ENCODE data around the gene NSMF. TPM values are rescaled to one million over a fixed set of nuclear protein-coding genes. Genes with fewer than 3 reads are reported as not detected.

Gene NSMF
- total and polyA plus RNA-seq, 10 of the 15 experiments (the other 5 are each of a cell fraction or from before 2014, with no cell fraction given) = 0.13 to 44.3 (median 13.4) TPM

- Histone ChIP-seq H3K27ac (ENCODE audit: control insufficient read depth, insufficient read depth) (no peak overlapping the region), H3K9me3 (replicated peaks; ENCODE audit: control insufficient read depth, insufficient read depth, low read length) (no peaks in the 10 kb centered on the region; the same call in 2 of the 3 replicates), H3K79me2 (ENCODE audit: control insufficient read depth, insufficient read depth, low read length) (no peaks in the 10 kb centered on the region), H4K20me1 (ENCODE audit: control insufficient read depth, insufficient read depth) (no peaks in the 10 kb centered on the region), H3K27me3 (replicated peaks in 1 of 2; ENCODE audit: control insufficient read depth in 2 of 2, insufficient read depth in 2 of 2, low read length in 1 of 2) (no peaks in the 10 kb centered on the region), H3K4me1 (ENCODE audit: control insufficient read depth, insufficient read depth, low read length) (no peaks in the 10 kb centered on the region), H3K9ac (ENCODE audit: control insufficient read depth, insufficient read depth, low read length) (no peak overlapping the region), H3K36me3 (ENCODE audit: control insufficient read depth in 2 of 2, insufficient read depth in 2 of 2, low read length in 1 of 2) (no peaks in the 10 kb centered on the region), H2AFZ (ENCODE audit: control insufficient read depth, low read depth, low read length) (no peak overlapping the region), H3K4me2 (ENCODE audit: control insufficient read depth, insufficient read depth) (no peak overlapping the region), H3K4me3 (no peak overlapping the region)
- intact Hi-C loops (cut with micrococcal nuclease; ENCODE audit: unreplicated experiment) = no loop called here
- in situ Hi-C loops (cut with MboI) = no loop called here
- TF ChIP-seq KAT2A (conservative IDR thresholded peaks at IDR 0.05; ENCODE audit: control insufficient read depth, low read depth, low read length) = no peak
- TF ChIP-seq FOXK2 (IDR thresholded peaks at IDR 0.05) = no peak
- TF ChIP-seq BRCA1 (IDR thresholded peaks at IDR 0.05; ENCODE audit: low read depth, low read length) = no peak
- CTCF ChIA-PET = no interaction called here
- no peak for ATAC-seq
- RAD21 ChIA-PET (ENCODE audit: unreplicated experiment) = no interaction called here
- BruUV-seq (replicated peaks) = no TSS peak
- SMC1A ChIA-PET (ENCODE audit: uncharacterized antibody, unreplicated experiment) = no interaction called here
- FAIRE-seq = no peak
- POLR2A ChIA-PET = no interaction called here
- no peak for DNase-seq (ENCODE audit: low read depth, low spot score)
- WGBS (ENCODE audit: insufficient coverage, insufficient replicate concordance, low lambda C conversion rate, missing lambda C conversion rate) = 66% methylated on average over 13 of the region's 16 CpGs
These were observed 40.3 kb upstream of the NSMF start for GRCh38 chr9:137499416-137499815.

- BruUV-seq (replicated peaks) = no TSS peak
- in situ Hi-C loops (cut with MboI) (no loop called here), intact Hi-C loops (cut with micrococcal nuclease; ENCODE audit: unreplicated experiment) (no loop called here)
- H4K20me1 ChIP-seq (ENCODE audit: control insufficient read depth, insufficient read depth) = no peaks in the 10 kb centered on the region
- H3K27ac ChIP-seq (ENCODE audit: control insufficient read depth, insufficient read depth) = no peak overlapping the region
- no peaks in the 10 kb centered on the region for H3K79me2 ChIP-seq (ENCODE audit: control insufficient read depth, insufficient read depth, low read length)
- no peak overlapping the region for H3K9ac ChIP-seq (ENCODE audit: control insufficient read depth, insufficient read depth, low read length)
- RAD21 ChIA-PET (ENCODE audit: unreplicated experiment) = no interaction called here
- H3K4me1 ChIP-seq (ENCODE audit: control insufficient read depth, insufficient read depth, low read length) = no peaks in the 10 kb centered on the region
- CTCF ChIA-PET = no interaction called here
- FAIRE-seq (no peak), ATAC-seq (no peak), DNase-seq (ENCODE audit: low read depth, low spot score) (no peak)
- 40% methylated on average over 15 of the region's 16 CpGs for WGBS (ENCODE audit: insufficient coverage, insufficient replicate concordance, low lambda C conversion rate, missing lambda C conversion rate)
- SMC1A ChIA-PET (ENCODE audit: uncharacterized antibody, unreplicated experiment) = no interaction called here
- H3K4me2 ChIP-seq (ENCODE audit: control insufficient read depth, insufficient read depth) = no peak overlapping the region
- TF ChIP-seq NBN (IDR thresholded peaks at IDR 0.05) (no peak), SUPT20H (IDR thresholded peaks at IDR 0.05; ENCODE audit: borderline replicate concordance, control insufficient read depth, low read depth, low read length) (no peak), NR2C1 (IDR thresholded peaks at IDR 0.05) (no peak), POU2F2 (IDR thresholded peaks at IDR 0.05; ENCODE audit: borderline replicate concordance, low read depth, low read length) (no peak), BCLAF1 (IDR thresholded peaks at IDR 0.05) (no peak)
- H3K27me3 ChIP-seq (replicated peaks in 1 of 2; ENCODE audit: control insufficient read depth in 2 of 2, insufficient read depth in 2 of 2, low read length in 1 of 2) = no peaks in the 10 kb centered on the region
- no peaks in the 10 kb centered on the region for H3K36me3 ChIP-seq (ENCODE audit: control insufficient read depth in 2 of 2, insufficient read depth in 2 of 2, low read length in 1 of 2)
- H3K4me3 ChIP-seq = no peak overlapping the region
- no peak overlapping the region for H2AFZ ChIP-seq (ENCODE audit: control insufficient read depth, low read depth, low read length)
- H3K9me3 ChIP-seq (replicated peaks; ENCODE audit: control insufficient read depth, insufficient read depth, low read length) = no peaks in the 10 kb centered on the region
- POLR2A ChIA-PET = no interaction called here
These were observed 39.6 kb upstream of the NSMF start for GRCh38 chr9:137498720-137499150.
